Uterus (tissue), 2 donors: Measurements from ENCODE around the gene LHX6.

Experiments used
- CTCF ChIP-seq, 4 experiments: fragments of 200-600 bp in 2 of 4; fragments of 450-650 bp in 2 of 4; sonication (generic) in 2 of 4; IDR thresholded peaks; one replicate each; pipeline ENCODE4 v1.5.1; 2016 to 2019; ENCODE audit warnings: antibody characterized with exemption in 4 of 4, mild to moderate bottlenecking in 2 of 4, moderate library complexity in 1 of 4
- POLR2A ChIP-seq, 2 donors: fragments of 450-650 bp; IDR thresholded peaks; one replicate each; pipeline ENCODE4 v1.6.1; 2016; ENCODE audit warnings: antibody characterized with exemption in 2 of 2, mild to moderate bottlenecking in 1 of 2, moderate library complexity in 1 of 2

GRCh38 chr9:122212473-122213004 is 16.2 kb downstream of the LHX6 start:
- no peak for TF ChIP-seq CTCF (IDR thresholded peaks at IDR 0.05)
- TF ChIP-seq POLR2A (IDR thresholded peaks at IDR 0.05) = no peak
